H1 (cell line): ENCODE measurements around the gene BRINP3.

ENCODE experiments used
- CTCF ChIP-seq, 3 experiments: IDR thresholded peaks; 1 replicate in 2 of 3; 2 replicates in 1 of 3; pipeline versions ENCODE4 v1.5.1 to v1.6.1; 2011; ENCODE audit warnings: low read length in 3 of 3, mild to moderate bottlenecking in 3 of 3, inconsistent platforms in 2 of 3, low read depth in 1 of 3, moderate library complexity in 1 of 3; ENCODE audit not compliant: insufficient read depth in 1 of 3; ENCODE audit errors: control extremely low read depth in 1 of 3
- EZH2 ChIP-seq: fragments of 200-600 bp; sonication (generic); IDR thresholded peaks from 2 replicates; pipeline ENCODE4 v1.7.1; 2012; ENCODE audit warnings: low read depth, mild to moderate bottlenecking, moderate library complexity, low read length, inconsistent platforms; ENCODE audit not compliant: severe bottlenecking
- KDM5A ChIP-seq: fragments of 200-600 bp; IDR thresholded peaks from 2 replicates; pipeline ENCODE4 v1.7.1; 2012; ENCODE audit warnings: mild to moderate bottlenecking, low read length, inconsistent platforms, mixed read lengths
- MAX ChIP-seq: IDR thresholded peaks from 2 replicates; pipeline ENCODE4 v1.6.1; 2012; ENCODE audit warnings: inconsistent platforms
- PHF8 ChIP-seq: fragments of 200-600 bp; sonication (generic); conservative IDR thresholded peaks from 2 replicates; pipeline ENCODE4 v1.7.1; 2012; ENCODE audit warnings: low read depth, mild to moderate bottlenecking, inconsistent platforms, low read length, moderate library complexity
- POLR2A ChIP-seq, 2 experiments: IDR thresholded peaks; 1 replicate in 1 of 2; 2 replicates in 1 of 2; pipeline ENCODE4 v1.6.1; 2011; ENCODE audit warnings: low read depth in 2 of 2, low read length in 2 of 2, mild to moderate bottlenecking in 2 of 2; ENCODE audit errors: control extremely low read depth in 1 of 2
- POLR2AphosphoS5 ChIP-seq: IDR thresholded peaks from 2 replicates; pipeline ENCODE4 v1.6.1; 2011; ENCODE audit warnings: low read depth, low read length
- RFX5 ChIP-seq: IDR thresholded peaks from 2 replicates; pipeline ENCODE4 v1.6.1; 2011; ENCODE audit warnings: low read depth, low read length, improper control_type of control experiment, borderline replicate concordance
- ZNF274 ChIP-seq: IDR thresholded peaks from 2 replicates; pipeline ENCODE4 v1.7.0; 2012; ENCODE audit warnings: low read length, borderline replicate concordance; ENCODE audit errors: extremely low read depth
- TF ChIP-seq, protein P1 (sequence below): IDR thresholded peaks from 2 replicates; pipeline ENCODE4 v1.6.1; 2011; ENCODE audit warnings: low read depth, mild to moderate bottlenecking, low read length; ENCODE audit not compliant: insufficient read depth

GRCh38 chr1:190095596-190095995, 382.1 kb downstream of the BRINP3 start:
- TF ChIP-seq RFX5 (no peak), ZNF274 (no peak), POLR2AphosphoS5 (no peak), POLR2A (IDR thresholded peaks at IDR 0.05; ENCODE audit: control extremely low read depth in 1 of 2, low read depth in 2 of 2, low read length in 2 of 2) (no peak), MAX (no peak), CTCF (IDR thresholded peaks at IDR 0.05; ENCODE audit: control extremely low read depth in 1 of 3, insufficient read depth in 1 of 3, low read depth in 1 of 3, low read length in 3 of 3) (no peak), KDM5A (no peak), EZH2 (no peak), PHF8 (no peak)
- TF ChIP-seq, protein P1, sequence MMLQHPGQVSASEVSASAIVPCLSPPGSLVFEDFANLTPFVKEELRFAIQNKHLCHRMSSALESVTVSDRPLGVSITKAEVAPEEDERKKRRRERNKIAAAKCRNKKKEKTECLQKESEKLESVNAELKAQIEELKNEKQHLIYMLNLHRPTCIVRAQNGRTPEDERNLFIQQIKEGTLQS, result no peak
